Right hindlimb (tissue), 1 donor: ENCODE measurements around the gene KRT15.

ENCODE experiments used
- DNase-seq: peaks from one replicate; pipeline ENCODE4 v3.0.0-alpha.2; 2018

Gene KRT15

DNA sequence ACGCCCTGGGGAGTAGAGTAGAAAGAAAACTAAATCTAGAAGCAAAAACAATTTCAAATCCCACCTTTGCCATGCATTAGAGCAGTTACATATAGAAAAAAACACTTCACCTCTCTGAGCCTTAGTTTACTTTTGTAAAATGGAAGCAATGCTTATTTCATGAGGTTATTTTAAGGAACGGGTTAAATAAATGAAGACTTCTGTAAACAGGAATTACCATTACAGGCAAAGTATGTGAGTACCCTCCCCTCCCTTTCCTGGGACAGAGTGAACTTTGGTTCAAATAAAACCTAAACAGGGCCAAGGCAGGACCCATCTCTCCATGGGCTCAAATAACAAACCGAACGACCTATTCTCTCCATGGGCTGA, 4.5 kb upstream of the KRT15 start:
- DNase-seq, result no peak

DNA sequence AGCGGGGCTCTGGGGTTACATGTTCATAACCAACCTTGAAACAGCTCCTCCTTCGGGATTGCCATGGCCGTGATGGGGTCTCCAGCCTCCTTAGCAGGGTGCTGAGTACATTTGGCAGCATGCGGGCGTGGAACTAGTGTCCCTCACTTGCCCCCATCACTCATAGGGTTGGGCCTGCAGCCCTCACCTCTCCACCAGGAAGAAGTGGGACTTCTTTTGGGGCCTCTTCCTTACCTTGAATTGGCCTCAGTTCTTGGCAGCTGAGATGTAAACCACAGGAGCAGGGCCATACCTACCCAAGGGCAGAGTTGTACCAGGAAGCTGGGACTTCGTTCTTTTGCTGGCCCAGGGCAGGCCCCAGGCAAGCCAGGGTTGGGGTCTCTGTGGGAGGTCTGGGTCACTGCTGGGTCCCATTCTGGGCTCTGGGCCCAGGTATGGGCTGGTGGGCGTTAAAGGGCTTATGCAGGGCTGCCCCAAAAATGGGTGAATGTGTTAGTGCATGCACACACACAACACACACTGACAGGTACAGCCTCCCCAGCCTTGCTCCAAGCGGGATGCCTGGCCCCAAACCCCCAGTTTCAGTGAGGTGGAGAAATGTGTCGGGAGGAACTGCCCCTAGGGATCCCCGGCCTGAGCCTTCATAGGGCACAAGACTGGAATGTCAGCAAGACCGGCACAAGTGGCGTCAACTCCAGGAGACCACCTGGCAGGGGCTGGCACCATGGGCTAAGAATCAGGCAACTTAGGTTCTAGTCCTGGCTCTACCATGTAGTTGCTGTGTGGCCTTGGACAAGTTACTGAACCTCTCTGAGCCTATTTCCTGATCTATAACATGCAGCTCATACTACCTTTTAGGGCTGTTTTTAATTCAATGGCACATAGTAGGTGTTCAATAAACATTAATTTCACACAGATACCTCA, 3.9 kb upstream of the KRT15 start:
- DNase-seq, result no peak

DNA sequence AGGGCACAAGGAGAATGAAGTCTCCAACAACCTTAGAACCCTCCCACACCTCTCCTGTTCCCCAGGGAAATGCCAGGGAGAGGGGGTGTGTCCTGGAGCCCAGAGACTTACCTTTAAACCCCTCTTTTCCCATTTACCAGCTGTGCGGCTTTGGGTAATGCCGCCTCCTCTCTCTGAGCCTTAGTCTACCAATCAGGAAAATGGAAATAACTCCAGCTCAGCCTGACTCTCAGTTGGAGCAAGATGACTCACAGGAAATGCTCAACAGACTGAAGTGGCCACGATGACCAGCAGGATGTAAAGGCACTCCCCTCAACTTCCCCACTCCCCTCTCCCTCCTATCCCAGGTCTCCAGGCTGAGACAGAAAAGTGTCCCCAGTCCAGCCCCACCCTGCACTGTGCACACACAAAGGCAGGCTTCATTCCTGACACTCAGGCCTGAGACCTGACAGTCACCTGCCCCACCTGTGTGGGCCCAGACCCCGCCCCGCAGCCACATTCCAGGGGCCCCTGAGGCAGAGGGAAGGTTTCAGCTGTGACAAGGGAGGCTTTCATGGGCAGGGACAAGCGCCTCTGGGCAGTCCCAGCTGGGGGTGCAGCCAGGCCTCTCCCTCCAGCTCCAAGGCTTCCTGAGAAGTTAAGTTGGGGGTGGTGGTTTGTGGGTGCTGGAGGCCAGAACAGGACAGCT, 3.0 kb upstream of the KRT15 start:
- DNase-seq, result no peak

DNA sequence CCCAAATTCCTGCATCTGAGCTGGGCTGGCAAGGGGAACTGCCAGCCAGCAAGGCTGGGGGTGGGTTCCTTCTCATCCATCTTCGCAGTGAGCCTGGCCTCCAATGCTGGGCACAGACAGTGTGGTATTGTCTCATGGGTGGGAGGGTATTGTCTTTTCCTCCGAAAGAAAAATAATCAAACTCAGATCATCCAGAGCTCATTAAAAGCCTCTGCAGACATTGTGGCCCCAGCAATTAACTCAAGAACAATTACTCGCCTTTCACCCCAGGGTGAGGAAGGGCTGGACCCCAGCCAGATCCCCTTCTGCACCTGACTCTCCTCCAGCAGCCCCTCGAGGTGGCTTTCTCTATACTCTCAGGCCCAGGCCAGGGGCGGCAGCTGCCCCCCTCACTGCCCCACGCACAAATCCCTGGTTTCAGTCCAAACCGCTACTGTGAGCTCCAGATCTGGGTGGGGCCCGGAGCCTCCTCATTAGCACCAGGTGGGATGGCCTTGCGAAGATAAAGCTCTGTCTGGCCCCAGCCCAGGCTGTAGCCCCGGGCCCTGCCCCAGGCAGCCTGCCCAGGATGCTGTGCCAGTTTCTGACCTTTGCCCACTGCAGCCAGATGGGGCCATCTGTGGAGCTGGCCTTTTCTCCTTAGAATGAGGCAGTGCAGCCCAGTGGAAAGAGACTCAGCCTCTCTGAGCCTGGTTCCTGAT, 2.3 kb upstream of the KRT15 start:
- no peak for DNase-seq

DNA sequence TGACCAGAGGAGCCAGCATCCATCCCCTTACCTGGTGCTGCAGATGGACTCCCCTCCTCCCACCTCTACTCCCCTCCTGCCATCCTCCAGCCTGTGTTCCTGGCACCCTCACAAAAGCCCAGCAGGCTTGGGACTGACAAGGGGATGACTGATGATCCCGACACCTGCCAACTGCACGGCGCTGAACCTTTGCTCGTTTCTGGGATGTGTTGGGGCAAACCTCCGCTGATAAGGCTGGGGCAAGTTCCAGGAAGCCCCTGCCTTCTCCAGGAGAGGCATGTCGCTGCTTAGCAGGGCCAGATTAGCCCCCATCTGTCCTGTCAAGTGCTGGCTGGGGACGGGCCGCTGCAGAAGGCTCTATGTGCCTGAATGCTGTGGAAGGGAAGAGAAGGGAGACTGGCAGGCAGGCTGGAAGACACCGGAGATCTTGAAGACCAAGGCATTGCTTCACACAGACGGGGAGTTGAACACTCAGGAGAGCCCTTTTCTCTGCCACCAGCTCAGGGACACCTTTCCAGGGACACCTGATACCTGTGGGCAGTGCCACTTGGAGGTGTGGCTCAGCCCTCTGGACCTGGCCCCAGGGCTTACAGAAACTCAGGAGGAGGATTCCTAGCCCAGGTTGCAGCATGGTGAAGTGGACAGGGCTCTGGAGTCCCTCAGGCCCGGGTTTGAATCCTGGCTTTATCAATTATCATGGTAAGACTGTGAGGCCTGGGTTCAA, 973 bp upstream of the KRT15 start:
- no peak for DNase-seq

DNA sequence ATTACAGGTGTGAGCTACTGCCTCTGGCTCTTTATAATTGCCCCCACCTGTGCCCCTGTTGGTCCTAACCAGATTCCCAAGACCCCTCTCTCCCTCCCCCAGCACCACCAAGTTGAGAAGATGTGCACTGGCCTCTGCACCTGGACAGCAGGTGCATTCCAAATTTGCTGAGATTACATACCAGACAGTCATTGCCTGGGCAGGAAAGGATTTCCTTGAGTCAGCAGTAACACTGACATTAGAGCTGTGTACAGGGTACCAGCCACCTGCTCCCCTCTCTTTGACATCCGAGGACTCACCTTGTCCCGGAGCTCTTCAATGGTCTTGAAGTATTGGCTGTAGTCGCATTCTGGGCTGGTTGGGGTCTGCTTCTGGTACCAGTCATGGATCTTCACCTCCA, 659 bp downstream of the KRT15 start:
- no peak for DNase-seq

DNA sequence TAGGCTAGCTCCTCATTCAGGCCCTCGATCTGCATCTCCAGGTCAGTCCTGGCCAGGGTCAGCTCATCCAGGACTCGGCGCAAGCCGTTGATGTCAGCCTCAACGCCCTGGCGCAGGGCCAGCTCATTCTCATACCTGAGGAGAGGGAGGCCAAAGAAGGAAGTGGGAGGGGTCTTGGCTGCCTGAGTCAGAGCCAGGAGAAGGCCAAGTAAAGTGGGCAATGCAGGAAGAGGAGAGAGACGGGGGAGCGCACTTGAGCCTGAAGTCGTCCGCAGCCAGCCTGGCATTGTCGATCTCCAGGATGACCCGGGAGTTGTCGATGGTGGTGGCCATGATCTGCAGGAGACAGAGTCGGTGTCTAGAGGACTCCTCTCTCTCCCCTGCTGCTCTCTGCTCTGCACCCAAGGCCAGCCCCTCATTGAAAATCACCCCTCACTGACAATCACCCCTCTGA, 1.8 kb downstream of the KRT15 start:
- no peak for DNase-seq

DNA sequence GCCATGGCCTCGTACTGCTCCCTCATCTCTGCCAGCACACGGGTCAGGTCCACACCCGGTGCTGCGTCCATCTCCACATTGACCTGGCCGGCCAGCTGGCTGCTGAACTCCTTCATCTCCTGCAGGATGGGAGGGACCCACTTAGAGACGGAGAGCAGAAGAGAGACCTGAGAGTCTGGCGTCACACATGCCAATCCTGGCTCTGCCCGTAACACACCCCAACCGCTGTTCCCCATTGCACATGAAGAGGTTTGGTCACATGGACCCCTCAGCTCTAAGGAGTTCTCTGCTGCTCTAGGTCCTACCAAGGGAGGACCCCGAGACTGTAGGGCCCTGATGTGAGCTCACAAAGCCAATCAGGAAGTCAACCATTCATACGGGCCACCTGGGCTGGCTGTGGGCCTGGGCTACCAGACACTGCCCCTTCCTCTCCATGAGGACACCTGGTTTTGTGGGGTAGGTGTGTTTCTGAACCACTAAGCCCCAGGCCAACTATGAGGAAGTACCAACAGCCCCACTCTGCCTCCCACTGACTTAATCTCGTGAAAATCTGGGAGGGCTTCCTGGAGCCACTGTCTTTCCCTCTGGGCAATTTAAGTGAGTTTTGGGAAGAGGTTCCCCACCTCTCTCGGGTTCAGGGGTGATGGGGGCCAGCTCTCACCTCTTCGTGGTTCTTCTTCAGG, 2.4 kb downstream of the KRT15 start:
- no peak for DNase-seq

DNA sequence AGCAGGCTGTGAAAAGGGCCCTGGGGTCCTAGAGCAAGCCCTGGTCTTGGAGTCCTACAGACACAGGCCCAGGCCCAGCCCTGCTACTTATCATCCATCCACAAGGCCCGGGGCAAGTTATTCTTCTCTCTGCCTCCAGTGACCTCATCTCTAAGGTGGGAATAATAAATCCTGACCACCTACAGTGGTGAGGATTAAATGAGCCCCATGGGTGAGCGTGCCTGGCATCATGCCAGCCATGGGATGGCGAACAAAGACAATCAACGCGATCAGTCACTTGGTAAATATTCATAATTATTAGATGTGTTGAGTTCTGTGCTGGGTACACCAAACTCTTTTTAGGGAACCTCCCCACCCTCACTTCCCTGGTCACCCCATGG, 5.5 kb downstream of the KRT15 start:
- no peak for DNase-seq

DNA sequence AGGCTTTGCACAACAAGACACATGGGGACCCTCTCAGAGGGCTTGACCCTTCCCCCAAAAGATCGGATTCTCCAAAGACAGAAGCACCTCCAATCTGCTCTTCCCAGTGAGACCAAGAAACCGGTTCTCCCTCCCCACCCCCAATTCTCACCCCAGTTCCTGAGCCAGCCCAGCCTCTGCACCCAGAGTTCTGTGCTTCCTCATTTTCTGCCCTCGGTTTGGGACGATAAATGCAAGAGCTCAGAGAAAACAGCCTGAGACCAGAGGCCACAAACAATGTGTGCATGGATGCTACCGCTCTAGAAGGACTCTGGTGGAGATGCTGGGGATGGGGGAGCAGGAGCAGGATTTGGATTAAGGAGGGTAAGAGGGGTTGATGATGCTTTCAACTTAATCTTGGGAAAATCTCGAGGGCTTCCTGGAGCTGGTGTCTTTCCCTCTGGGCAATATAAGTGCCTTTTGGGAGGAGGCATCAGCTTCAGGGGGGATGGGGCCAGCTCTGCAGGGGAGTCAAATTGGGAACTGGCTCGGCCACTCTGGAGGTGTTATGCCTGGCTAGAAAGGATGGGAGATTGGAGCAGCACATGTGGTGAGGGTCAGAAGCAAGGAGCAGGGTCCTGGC, 6.0 kb downstream of the KRT15 start:
- DNase-seq, result no peak

DNA sequence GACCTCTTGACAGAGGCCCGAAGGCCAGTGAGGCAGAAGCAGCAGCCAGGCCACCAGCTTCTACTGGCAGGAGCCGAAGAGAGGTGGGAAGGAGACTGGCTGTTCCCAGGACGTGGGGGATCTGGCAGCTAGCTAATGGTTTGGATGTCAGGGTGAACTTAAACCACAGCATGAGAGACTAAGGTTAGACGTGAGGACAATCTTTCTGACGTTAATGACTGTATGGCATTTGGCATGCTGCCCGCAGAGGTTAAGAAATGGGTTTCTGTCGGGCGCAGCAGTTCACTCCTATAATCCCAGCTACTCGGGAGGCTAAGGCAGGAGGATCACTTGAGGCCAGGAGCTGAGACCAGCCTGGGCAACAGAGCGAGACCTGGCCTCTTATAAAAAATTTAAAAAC, 7.0 kb downstream of the KRT15 start:
- DNase-seq, result no peak

DNA sequence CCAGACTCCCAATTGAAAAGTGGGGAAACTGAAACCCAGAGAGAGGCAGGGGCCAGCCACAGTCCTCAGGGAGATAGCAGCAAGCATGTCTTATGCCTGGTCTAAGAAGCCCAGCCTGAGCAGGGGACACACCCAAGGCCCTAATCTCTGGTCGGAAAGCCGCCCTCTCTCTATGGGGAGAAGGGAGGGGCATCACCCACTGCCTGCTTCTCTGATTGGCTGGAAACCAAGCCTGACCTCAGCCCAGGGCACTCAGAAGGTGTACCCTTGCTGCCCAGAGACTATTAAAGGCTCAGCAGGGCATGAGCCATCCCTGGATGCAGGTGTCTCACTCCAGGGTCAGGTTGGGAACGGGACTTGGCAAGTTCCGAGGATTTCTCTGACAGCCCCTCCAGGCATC, 7.6 kb downstream of the KRT15 start:
- DNase-seq, result no peak

DNA sequence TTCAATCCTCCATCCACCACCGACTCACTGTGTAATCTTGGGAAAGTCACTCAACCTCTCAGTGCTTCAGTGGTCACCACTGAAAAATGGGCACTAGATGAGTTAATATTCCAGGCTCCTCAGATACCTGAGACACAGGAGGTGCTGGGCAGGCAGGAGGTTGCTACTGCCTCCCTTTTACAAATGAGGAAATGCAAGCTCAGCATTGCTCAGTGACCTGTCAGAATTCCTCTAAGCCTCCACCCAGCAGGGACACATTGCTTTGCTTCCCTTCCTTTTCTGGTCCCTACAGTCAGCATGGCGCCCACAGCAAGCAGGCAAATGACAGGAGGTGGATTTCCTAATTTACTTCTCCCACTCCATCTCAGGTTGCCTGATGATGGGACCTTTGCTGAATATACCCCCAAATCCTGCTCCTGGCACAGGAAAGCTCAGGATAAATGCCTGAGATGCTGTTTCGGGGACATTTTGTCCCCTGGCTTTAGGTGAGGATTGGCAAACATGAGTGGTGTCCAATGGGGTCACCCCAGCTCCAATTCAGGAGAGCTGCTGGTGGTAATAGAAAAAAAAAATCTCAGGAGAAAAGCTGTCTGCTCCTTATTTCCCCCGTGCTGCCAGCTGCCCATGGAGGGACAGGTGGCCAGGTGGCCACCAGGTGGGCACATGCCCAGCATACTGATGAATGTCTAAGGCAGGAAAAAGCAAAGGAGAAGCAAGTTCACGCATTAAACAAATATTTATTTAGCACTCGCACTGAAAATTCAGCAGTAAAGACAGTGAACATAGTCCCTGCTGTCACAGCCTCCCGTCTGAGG, 8.2 kb downstream of the KRT15 start:
- no peak for DNase-seq

DNA sequence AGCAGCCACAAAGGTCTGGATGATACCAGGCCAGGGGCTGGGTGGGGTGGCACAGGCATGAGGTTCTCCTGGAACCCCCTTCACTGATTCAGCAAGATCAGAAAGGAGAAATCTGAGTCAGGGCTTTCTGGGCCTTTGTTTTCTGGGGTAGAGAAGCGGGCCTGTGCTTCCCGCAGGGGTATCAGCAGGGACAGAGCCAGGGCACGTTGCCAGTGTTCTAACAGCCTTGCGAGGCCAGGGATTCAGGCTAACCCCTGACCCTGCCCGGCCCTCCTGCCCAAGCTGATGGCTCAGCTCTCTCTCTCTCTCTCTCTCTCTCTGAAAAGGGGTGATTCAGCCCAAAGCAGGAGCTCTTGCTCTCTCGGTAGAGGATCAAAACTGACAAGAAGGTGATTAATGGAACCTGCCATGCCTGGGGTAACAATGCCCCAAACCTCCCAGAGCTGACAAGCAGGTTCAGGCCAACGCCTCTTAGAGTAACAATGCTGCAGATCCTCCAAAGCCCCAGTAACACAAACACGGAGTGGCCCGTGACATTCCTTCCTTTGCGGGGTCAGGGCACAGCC, 11.3 kb downstream of the KRT15 start:
- no peak for DNase-seq

DNA sequence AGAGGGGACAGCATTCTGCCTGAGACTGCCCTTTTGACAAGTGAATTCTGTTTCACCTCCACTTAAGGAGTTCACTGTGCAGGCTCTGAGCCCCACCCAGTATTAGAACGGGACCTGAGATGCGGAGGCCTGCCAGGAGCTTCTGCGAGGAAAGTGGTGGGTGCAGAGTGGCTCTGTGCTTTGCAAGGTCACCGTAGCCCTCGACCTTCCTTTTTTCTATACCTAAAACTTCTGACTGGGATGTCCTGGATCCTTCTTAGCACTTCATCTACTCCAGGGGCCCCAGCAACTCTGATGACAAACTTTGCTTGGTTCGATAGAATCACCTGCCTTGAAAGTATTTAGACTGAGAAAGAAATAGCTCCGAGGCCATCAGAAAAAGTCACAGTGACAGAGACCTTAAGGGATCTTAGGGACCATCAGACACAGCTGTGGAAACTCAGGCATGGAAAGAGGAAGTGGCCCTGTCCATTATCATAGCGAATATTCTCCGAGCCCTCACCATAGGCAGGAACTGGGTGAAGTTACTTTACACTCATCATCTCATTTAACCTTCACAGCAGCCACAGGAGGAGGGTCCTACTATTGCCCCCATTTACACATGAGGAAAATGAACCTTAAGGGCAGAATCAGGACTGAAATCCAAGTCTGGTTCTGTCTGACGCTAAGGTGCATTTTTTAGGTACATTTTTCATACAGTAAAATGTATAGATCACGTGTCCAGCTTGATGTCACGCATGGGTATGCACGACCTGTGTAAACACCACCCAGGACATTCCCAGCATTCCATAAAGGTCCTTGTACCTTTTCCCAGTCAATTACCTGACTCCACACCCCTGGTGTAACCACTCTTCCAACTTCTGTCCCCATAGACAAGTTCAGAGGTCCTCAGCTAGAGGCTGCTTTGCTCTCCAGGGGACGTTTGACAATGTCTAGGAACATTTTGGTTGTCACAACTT, 12.6 kb downstream of the KRT15 start:
- DNase-seq, result no peak

DNA sequence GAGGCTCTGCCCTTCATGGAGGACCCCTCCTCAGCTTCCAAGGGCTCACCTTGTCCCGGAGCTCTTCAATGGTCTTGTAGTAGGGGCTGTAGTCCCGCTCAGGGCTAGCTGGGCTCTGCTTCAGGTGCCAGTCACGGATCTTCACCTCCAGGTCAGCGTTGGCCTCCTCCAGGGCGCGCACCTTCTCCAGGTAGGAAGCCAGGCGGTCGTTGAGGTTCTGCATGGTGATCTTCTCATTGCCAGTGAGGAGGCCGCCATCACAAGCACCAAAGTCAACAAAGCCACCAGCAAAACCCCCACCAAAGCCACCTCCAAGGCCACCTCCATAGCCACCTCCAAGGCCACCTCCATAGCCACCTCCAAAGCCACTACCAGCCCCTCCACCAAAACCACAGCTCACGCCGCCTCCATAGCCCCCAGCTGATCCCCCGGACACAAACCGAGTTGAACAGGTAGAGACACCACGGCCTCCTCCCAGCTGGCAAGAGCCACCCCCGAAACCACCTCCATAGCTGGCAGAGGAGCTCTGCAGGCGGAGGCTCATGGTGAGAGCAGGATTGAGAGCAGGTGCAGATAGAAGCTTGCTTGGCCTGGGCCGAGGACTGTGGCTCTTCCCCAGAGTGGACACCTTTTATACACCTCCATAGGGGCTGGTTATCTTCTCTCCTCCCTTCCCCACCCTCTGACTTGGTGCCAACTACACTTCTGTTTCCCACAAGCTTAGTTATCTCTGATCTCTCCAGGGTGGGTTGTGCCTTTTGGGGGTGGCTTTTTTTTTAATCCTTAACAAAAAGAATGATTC, 13.5 kb downstream of the KRT15 start, which contains the start of gene KRT13:
TSS of gene KRT13 (minus strand) at position 606 of the 802 bp plus-strand sequence. CDS start at position 544, 62 bp downstream.
- no peak for DNase-seq

DNA sequence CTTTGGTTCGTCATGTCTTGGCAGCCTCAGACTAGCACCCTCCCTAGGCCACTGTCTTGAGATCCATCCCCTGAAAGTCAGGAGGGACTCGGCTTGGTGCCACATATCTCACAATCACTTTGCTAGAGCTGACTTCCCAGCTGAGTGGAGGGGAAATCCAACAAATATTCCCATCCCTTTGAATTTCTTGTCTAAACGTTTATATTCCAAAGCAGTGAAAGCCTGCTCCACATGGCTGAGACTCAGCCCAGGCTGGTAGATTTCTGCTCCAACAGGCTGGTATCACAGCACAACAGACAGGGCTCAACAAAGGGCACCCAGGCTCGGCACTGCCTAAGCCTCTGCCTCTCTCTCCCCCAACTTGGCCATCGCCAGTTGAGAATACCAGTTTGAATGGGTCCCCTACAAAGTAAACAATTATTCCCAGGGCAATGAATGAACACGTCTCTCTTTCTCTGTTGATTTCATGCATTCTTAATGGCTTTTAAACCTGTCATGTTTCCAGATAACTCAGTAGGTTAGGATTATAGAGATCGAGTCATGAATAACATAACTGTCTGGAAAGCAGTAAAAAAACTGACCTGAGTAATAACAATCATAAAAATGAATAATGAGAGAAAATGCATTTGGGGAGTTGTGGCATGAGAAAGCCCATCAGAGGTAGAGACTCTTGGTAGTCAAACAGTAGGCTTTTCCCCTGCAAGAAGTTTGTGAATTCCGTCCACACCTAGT, 14.3 kb downstream of the KRT15 start:
- DNase-seq, result no peak

DNA sequence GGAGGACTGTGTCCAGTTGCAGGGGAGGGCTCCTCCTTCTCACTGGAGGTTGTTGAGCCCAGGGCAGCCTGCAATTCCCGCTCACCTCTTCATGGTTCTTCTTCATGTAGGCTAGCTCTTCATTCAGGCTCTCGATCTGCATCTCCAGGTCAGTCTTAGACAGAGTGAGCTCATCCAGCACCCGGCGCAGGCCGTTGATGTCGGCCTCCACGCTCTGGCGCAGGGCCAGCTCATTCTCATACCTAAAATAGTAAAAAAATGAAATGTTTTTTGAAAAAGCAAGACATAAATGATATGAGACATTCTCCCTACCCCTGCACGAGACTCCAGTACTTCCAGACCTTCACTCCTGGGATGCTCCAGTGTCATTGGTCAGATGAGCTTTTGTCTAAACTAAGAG, 15.5 kb downstream of the KRT15 start:
- DNase-seq, result no peak
